Coronary artery (tissue), 2 donors: ENCODE data around the gene CHEK2.
A peak's percentile ranks its signal among the peaks of the same experiment; 100 is the strongest.
"Not testable (repeated sequence)": the region's sequence is repeated elsewhere in the genome, so short reads cannot be mapped to it uniquely, and the experiment has no call there.

Experiments
- DNase-seq: peaks from one replicate; pipeline ENCODE4 v3.0.0-alpha.2; 2017; ENCODE audit warnings: low spot score
- H3K27ac ChIP-seq, 2 donors: fragments of 200-600 bp; sonication (generic); one replicate each; pipeline ENCODE4 v1.5.1; 2016 to 2019
- H3K4me3 ChIP-seq: fragments of 200-600 bp; sonication (generic); 2 replicates; pipeline ENCODE4 v1.5.1; 2016; ENCODE audit warnings: mild to moderate bottlenecking, moderate library complexity
- CTCF ChIP-seq: fragments of 200-600 bp; sonication (generic); IDR thresholded peaks from one replicate; pipeline ENCODE4 v1.5.1; 2019; ENCODE audit warnings: antibody characterized with exemption

The CHEK2 gene

GRCh38 chr22:28741200-28741784, 328 bp downstream of the CHEK2 start:
- no peak for DNase-seq
- TF ChIP-seq CTCF: no peak
- Histone ChIP-seq H3K27ac (peak overlapping the region in 1 of 2 donors; percentile 8), H3K4me3 (peak overlapping the region; percentile 96)

GRCh38 chr22:28738876-28739275, 2.7 kb downstream of the CHEK2 start:
- not testable (repeated sequence) for H3K27ac ChIP-seq, H3K4me3 ChIP-seq, DNase-seq

- Histone ChIP-seq H3K4me3 (no peak overlapping the region), H3K27ac (no peak overlapping the region)
- DNase-seq: no peak
- TF ChIP-seq CTCF: no peak
These were observed 3.9 kb downstream of the CHEK2 start for GRCh38 chr22:28737701-28738100.

- Histone ChIP-seq H3K4me3 (no peak overlapping the region), H3K27ac (no peak overlapping the region)
- DNase-seq: no peak
- TF ChIP-seq CTCF: no peak
These were observed 5.1 kb downstream of the CHEK2 start for GRCh38 chr22:28736301-28737155.

- Histone ChIP-seq H3K4me3 (no peak overlapping the region), H3K27ac (no peak overlapping the region)
- DNase-seq: no peak
- no peak for TF ChIP-seq CTCF
These were observed 7.2 kb downstream of the CHEK2 start for GRCh38 chr22:28734393-28734792.

GRCh38 chr22:28730179-28730578, 11.4 kb downstream of the CHEK2 start:
- DNase-seq: no peak
- TF ChIP-seq CTCF: no peak
- H3K4me3 ChIP-seq: no peak overlapping the region
- no peak overlapping the region for H3K27ac ChIP-seq

- H3K27ac ChIP-seq: no peak overlapping the region
- H3K4me3 ChIP-seq: no peak overlapping the region
- TF ChIP-seq CTCF: no peak
- DNase-seq: no peak
These were observed 12.9 kb downstream of the CHEK2 start for GRCh38 chr22:28728621-28729313.
